Suprapubic skin (tissue), 4 donors: ENCODE results near the gene ITK. TPM values are rescaled to one million over a fixed set of nuclear protein-coding genes. Genes with fewer than 3 reads are reported as not detected.

Experiments used
- DNase-seq, 2 donors: peaks; one replicate each; pipeline ENCODE4 v3.0.0-alpha.2; 2019; ENCODE audit warnings: low spot score in 2 of 2
- H3K27ac ChIP-seq: fragments of 200-600 bp; sonication (generic); one replicate; pipeline ENCODE4 v1.5.1; 2019
- H3K27me3 ChIP-seq: fragments of 200-600 bp; sonication (generic); one replicate; pipeline ENCODE4 v1.5.1; 2019
- H3K36me3 ChIP-seq: fragments of 200-600 bp; sonication (generic); one replicate; pipeline ENCODE4 v1.5.1; 2019
- H3K4me1 ChIP-seq: fragments of 200-600 bp; sonication (generic); one replicate; pipeline ENCODE4 v1.5.1; 2019
- H3K4me3 ChIP-seq: fragments of 200-600 bp; sonication (generic); one replicate; pipeline ENCODE4 v1.5.1; 2019; ENCODE audit warnings: mild to moderate bottlenecking
- H3K9me3 ChIP-seq: fragments of 200-600 bp; sonication (generic); one replicate; pipeline ENCODE4 v1.5.1; 2019
- CTCF ChIP-seq, 2 donors: fragments of 200-600 bp in 1 of 2; fragments of 450-650 bp in 1 of 2; sonication (generic) in 1 of 2; IDR thresholded peaks; one replicate each; pipeline ENCODE4 v1.5.1; 2016 to 2019; ENCODE audit warnings: antibody characterized with exemption in 2 of 2, mild to moderate bottlenecking in 1 of 2, moderate library complexity in 1 of 2
- POLR2A ChIP-seq, 2 donors: fragments of 450-650 bp; IDR thresholded peaks; one replicate each; pipeline ENCODE4 v1.6.1; 2017; ENCODE audit warnings: antibody characterized with exemption in 2 of 2, mild to moderate bottlenecking in 2 of 2, moderate library complexity in 2 of 2
- POLR2AphosphoS5 ChIP-seq, 3 donors: sonication (generic); formaldehyde crosslinking; IDR thresholded peaks; one replicate each; pipeline ENCODE4 v1.6.1; 2017; ENCODE audit warnings: antibody characterized with exemption in 3 of 3
- WGBS: methylation state at CpG from one replicate; pipeline ENCODE4 v1.1.5; 2018; 5-methylcytosine and 5-hydroxymethylcytosine counted together
- total RNA-seq, 4 donors: library from RNA; depleted of rRNA; stranded (reverse); fragments of >200 nt; gene quantifications; one replicate each; pipeline ENCODE4 v1.1.0, GENCODE V29; 2016

ITK gene
- total RNA-seq, 4 donors from 2014 or later: 1.6 to 3.5 (median 2.7) TPM

- H3K27me3 ChIP-seq: no peaks in the 10 kb centered on the region
- H3K36me3 ChIP-seq: no peaks in the 10 kb centered on the region
- no peaks in the 10 kb centered on the region for H3K9me3 ChIP-seq
- 49% methylated on average over 5 of the region's 8 CpGs for WGBS
- TF ChIP-seq POLR2A (IDR thresholded peaks at IDR 0.05) (no peak), CTCF (IDR thresholded peaks at IDR 0.05) (no peak), POLR2AphosphoS5 (IDR thresholded peaks at IDR 0.05) (no peak)
- DNase-seq: no peak
- H3K4me3 ChIP-seq: no peak overlapping the region
- no peak overlapping the region for H3K27ac ChIP-seq
- H3K4me1 ChIP-seq: no peaks in the 10 kb centered on the region
Observed at GRCh38 chr5:157303667-157304327, 123.2 kb downstream of the ITK start.

Other genes with a start within 250 kb of the ITK start
- under 1 TPM in 1 of 4 donors, not detected in 3; 0.76 TPM for gene TIMD4, start 217.6 kb upstream of the ITK start, total RNA-seq
- not detected for gene HAVCR1, start 121.7 kb upstream of the ITK start, total RNA-seq
- gene HAVCR2, start 71.8 kb upstream of the ITK start, total RNA-seq: 1 to 10 TPM; 2.1 to 4.5 (median 3.5) TPM
- 10 to 100 TPM in 2 of 4 donors, 1 to 10 TPM in 2; 5.5 to 13.6 (median 8.9) TPM for gene MED7, start 38.0 kb upstream of the ITK start, total RNA-seq
- gene GARIN3, start 14.6 kb upstream of the ITK start, total RNA-seq: not detected
- gene CYFIP2, start 85.3 kb downstream of the ITK start, total RNA-seq: 10 to 100 TPM; 12.7 to 17.1 (median 14.9) TPM